ENCODE results near the gene UGT1A6. TPM values are rescaled to one million over a fixed set of nuclear protein-coding genes. Genes with fewer than 3 reads are reported as not detected.
"Not testable (repeated sequence)": the region's sequence is repeated elsewhere in the genome, so short reads cannot be mapped to it uniquely, and the experiment has no call there.

UGT1A6 gene
- total RNA-seq, 4 donors from 2014 or later, result 13.5 to 40.2 (median 18.1) TPM

DNA sequence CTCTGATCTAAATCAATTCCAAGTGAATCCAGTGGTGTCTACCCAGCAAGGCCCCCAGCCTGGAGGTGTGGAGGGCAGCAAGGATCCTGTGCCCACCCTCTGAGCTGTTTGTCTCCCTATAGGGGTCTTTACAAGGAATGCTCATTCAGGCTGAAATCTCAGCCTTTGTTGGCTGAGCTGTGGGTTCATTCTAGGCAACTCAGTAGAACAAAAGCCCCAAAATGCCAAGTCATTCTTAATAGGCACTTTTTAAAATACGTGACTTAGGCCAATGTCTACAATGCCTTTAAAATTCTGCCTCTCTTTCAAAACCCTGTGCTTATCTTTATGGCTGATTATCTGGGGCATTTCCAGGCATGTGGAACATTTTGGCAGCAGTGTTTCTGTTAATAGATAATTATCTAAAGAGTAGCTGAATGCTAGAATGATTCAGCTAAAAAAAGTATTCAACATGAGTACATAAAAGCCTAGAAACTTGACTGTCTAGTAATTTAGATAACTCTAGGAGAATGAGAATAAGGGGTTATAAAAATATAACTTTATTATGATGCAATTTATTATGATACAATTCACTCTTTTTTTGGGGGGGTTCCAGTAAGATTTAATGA is 7.4 kb downstream of the UGT1A6 start:
- no peaks in the 10 kb centered on the region for H3K9me3 ChIP-seq

GRCh38 chr2:233700842-233701241 is 8.2 kb downstream of the UGT1A6 start:
- WGBS, 2 donors (ENCODE audit: low coverage in 1 of 2), result 77 to 100% methylated on average over 1 to 5 of the region's 5 CpGs
- H3K27ac ChIP-seq; H3K9me3 ChIP-seq; H3K4me3 ChIP-seq; intact Hi-C loops (cut with DNase I; ENCODE audit: low total_unique reads); H3K4me1 ChIP-seq; H3K36me3 ChIP-seq; DNase-seq; H3K27me3 ChIP-seq: not testable (repeated sequence)
- in situ Hi-C loops (cut with MboI; ENCODE audit: low pct_ligation_motif_present in 1 of 4, low pct_unique_long_range_greater_than_20kb in 1 of 4, low sequenced_read_pairs in 3 of 4), result loop anchor here in 1 of 4 donors (25.0 kb wide), 1 partner anchor 239 kb away; no protein-coding TSS in a partner anchor

More for the DNA sequence above, 7.4 kb downstream of the UGT1A6 start:
- no peak for TF ChIP-seq EP300 (IDR thresholded peaks at IDR 0.05; ENCODE audit: low read depth)
- no peak for TF ChIP-seq CTCF (IDR thresholded peaks at IDR 0.05)
- TF ChIP-seq POLR2AphosphoS5 (IDR thresholded peaks at IDR 0.05), result no peak
- TF ChIP-seq POLR2A (IDR thresholded peaks at IDR 0.05), result no peak
- DNase-seq, result peak; percentile 31
- WGBS, 2 donors (ENCODE audit: low coverage in 1 of 2), result 27 to 60% methylated on average over 1 of the region's 1 CpG
- Histone ChIP-seq H3K4me3 (no peak overlapping the region), H3K4me1 (peaks cover 0 to 8% (median 3%) of the 10 kb centered on the region in 4 donors), H3K27me3 (no peaks in the 10 kb centered on the region), H3K27ac (peak overlapping the region in 3 of 4 donors; percentile 15 to 64 (median 23)), H3K36me3 (no peaks in the 10 kb centered on the region)
- in situ Hi-C loops (cut with MboI; ENCODE audit: low pct_ligation_motif_present in 1 of 4, low pct_unique_long_range_greater_than_20kb in 1 of 4, low sequenced_read_pairs in 3 of 4) (loop anchor here in 1 of 4 donors (25.0 kb wide), 1 partner anchor 238 kb away; no protein-coding TSS in a partner anchor), intact Hi-C loops (cut with DNase I; ENCODE audit: low total_unique reads) (no loop called here)

DNA sequence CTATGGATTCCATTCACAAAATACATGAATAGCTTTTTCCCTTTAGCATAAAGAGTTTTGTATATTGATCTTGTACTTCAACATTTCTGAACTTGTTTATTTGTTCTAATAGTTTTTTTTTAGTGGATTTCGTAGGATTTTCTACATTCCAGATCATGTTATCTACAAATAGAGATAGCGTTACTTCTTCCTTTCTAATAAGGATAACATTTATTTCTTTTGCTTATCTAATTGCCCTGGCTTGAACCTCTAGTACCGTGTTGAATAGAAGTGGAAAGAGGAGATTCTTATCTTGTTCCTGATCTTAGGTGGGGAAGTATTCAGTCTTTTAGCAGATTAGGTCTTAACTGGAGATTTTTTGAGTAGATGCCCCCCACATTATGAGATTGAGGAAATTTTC is 9.5 kb downstream of the UGT1A6 start:
- H3K27ac ChIP-seq, result no peak overlapping the region
- 69% methylated on average over 3 of the region's 3 CpGs for WGBS, 2 donors (ENCODE audit: low coverage in 1 of 2)
- H3K27me3 ChIP-seq, result no peaks in the 10 kb centered on the region
- intact Hi-C loops (cut with DNase I; ENCODE audit: low total_unique reads) (no loop called here), in situ Hi-C loops (cut with MboI; ENCODE audit: low pct_ligation_motif_present in 1 of 4, low pct_unique_long_range_greater_than_20kb in 1 of 4, low sequenced_read_pairs in 3 of 4) (loop anchor here in 1 of 4 donors (25.0 kb wide), 1 partner anchor 240 kb away; no protein-coding TSS in a partner anchor)
- no peaks in the 10 kb centered on the region for H3K36me3 ChIP-seq
- TF ChIP-seq POLR2AphosphoS5 (IDR thresholded peaks at IDR 0.05) (no peak), CTCF (IDR thresholded peaks at IDR 0.05) (no peak), EP300 (IDR thresholded peaks at IDR 0.05; ENCODE audit: low read depth) (no peak), POLR2A (IDR thresholded peaks at IDR 0.05) (no peak)
- H3K4me3 ChIP-seq, result no peak overlapping the region
- no peaks in the 10 kb centered on the region for H3K9me3 ChIP-seq
- DNase-seq, result no peak
- H3K4me1 ChIP-seq, result peaks cover 0 to 11% (median 6%) of the 10 kb centered on the region in 4 donors

GRCh38 chr2:233705911-233706506 is 13.3 kb downstream of the UGT1A6 start:
- TF ChIP-seq POLR2AphosphoS5 (IDR thresholded peaks at IDR 0.05), result no peak
- TF ChIP-seq CTCF (IDR thresholded peaks at IDR 0.05), result no peak
- TF ChIP-seq POLR2A (IDR thresholded peaks at IDR 0.05), result no peak
- no peak for TF ChIP-seq EP300 (IDR thresholded peaks at IDR 0.05; ENCODE audit: low read depth)
- Histone ChIP-seq H3K27me3 (no peaks in the 10 kb centered on the region), H3K27ac (no peak overlapping the region), H3K9me3 (no peaks in the 10 kb centered on the region), H3K4me1 (peaks cover 0 to 6% (median 2%) of the 10 kb centered on the region in 4 donors), H3K4me3 (no peak overlapping the region), H3K36me3 (no peaks in the 10 kb centered on the region)
- WGBS, 2 donors (ENCODE audit: low coverage in 1 of 2), result 53 to 67% methylated on average over 3 to 4 of the region's 4 CpGs
- intact Hi-C loops (cut with DNase I; ENCODE audit: low total_unique reads), result no loop called here
- peak; percentile 52 for DNase-seq
- in situ Hi-C loops (cut with MboI; ENCODE audit: low pct_ligation_motif_present in 1 of 4, low pct_unique_long_range_greater_than_20kb in 1 of 4, low sequenced_read_pairs in 3 of 4), result loop anchor here in 1 of 4 donors (25.0 kb wide), 1 partner anchor 244 kb away; no protein-coding TSS in a partner anchor
